PC-3 (cell line): ENCODE data around the gene MTCH1.

Experiments
- EZH2phosphoT487 ChIP-seq: fragments of 300-600 bp; sonication (generic); IDR thresholded peaks from 2 replicates; pipeline ENCODE4 v1.6.1; 2018; ENCODE audit warnings: mild to moderate bottlenecking, antibody characterized with exemption, low read length, borderline replicate concordance
- TF ChIP-seq, protein P1 (sequence below): fragments of 300-600 bp; sonication (generic); conservative IDR thresholded peaks from 2 replicates; pipeline ENCODE4 v1.5.1; 2017; ENCODE audit warnings: antibody characterized with exemption, low read depth, mild to moderate bottlenecking, low read length

DNA sequence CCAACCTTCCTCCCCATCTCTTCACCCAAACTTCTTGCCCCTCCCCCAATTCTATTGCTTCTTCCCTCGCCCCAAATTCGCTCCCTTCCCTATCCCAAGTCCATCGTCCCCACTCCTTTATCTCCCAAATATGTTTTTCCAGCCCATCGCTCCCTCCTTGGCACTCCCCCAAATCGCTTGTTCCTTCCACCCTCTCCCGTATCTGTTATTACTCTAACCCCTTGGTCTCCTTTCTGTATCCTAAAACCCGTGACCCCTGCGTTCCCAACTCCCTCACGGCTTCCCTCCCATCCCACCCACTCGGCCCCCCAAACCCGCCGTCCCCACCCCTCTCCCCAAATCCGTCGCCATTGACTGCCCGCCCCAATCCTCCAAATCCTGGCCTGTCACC lies 584 bp downstream of the MTCH1 start:
- TF ChIP-seq, protein P1, sequence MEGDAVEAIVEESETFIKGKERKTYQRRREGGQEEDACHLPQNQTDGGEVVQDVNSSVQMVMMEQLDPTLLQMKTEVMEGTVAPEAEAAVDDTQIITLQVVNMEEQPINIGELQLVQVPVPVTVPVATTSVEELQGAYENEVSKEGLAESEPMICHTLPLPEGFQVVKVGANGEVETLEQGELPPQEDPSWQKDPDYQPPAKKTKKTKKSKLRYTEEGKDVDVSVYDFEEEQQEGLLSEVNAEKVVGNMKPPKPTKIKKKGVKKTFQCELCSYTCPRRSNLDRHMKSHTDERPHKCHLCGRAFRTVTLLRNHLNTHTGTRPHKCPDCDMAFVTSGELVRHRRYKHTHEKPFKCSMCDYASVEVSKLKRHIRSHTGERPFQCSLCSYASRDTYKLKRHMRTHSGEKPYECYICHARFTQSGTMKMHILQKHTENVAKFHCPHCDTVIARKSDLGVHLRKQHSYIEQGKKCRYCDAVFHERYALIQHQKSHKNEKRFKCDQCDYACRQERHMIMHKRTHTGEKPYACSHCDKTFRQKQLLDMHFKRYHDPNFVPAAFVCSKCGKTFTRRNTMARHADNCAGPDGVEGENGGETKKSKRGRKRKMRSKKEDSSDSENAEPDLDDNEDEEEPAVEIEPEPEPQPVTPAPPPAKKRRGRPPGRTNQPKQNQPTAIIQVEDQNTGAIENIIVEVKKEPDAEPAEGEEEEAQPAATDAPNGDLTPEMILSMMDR: no peak
- no peak for TF ChIP-seq EZH2phosphoT487
